Epithelial cell of proximal tubule (primary cell): ENCODE results near the gene HLCS. TPM values are rescaled to one million over a fixed set of nuclear protein-coding genes. Genes with fewer than 3 reads are reported as not detected.

Source experiments
- DNase-seq: peaks from one replicate; pipeline ENCODE4 v3.0.0-alpha.2; 2011; ENCODE audit warnings: low read depth
- H3K4me3 ChIP-seq: 2 replicates; pipeline ENCODE4 v1.5.1; 2011; ENCODE audit warnings: low read depth, mild to moderate bottlenecking, low read length
- total RNA-seq: library from RNA; depleted of rRNA; stranded (reverse); fragments of >200 nt; gene quantifications from 2 replicates; pipeline ENCODE4 v1.2.3, GENCODE V29; 2015
- TF ChIP-seq, protein P1 (sequence below): conservative IDR thresholded peaks from 2 replicates; pipeline ENCODE4 v1.5.1; 2012; ENCODE audit warnings: low read depth, mild to moderate bottlenecking, low read length

HLCS gene
- total RNA-seq, 1 donor from 2014 or later: 21.0 TPM

DNA sequence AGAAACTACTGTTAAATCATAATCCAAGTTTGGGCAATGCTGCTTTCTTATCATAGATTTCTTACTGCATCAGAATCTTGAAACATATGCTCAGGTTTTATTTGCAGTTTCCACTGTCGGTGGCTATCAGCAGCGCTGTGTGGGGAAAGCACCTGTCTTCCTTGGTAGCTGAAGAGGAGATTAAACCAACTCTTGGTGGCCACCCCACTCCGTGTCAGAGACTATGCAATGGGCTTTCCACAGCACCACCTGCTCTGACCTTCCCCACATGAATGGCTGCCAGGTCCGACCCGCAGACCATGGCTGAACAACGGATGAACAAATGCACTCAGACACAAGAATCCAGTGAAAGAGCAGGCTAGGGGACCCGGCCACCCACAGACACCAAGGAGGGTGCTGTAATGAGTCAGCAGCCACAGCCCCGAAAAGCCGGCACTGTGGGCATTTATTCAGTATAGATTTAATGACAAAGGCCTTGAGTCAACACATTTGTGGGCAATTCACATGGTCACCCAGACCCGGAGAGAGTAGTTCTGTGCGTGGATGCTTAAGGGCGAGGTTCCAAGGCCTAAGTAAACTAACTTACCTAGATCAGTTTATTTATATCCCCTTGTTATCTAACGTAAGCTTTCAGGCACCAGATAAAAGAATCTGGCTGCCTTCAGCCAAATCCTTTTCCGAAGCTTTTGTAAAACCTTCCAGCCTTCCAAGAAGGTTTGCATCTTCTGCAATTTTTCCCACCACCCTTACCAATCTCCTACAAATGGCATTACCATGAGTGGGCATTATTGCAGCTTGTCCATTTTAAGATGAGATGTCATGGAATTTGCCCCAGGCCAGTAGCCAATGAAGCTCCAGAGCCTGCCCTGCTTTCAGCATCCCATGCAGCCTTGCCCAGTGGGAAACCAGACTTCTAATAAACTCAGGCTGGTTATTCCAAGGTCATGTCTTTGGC, 82.7 kb downstream of the HLCS start:
- DNase-seq: no peak
- TF ChIP-seq, protein P1, sequence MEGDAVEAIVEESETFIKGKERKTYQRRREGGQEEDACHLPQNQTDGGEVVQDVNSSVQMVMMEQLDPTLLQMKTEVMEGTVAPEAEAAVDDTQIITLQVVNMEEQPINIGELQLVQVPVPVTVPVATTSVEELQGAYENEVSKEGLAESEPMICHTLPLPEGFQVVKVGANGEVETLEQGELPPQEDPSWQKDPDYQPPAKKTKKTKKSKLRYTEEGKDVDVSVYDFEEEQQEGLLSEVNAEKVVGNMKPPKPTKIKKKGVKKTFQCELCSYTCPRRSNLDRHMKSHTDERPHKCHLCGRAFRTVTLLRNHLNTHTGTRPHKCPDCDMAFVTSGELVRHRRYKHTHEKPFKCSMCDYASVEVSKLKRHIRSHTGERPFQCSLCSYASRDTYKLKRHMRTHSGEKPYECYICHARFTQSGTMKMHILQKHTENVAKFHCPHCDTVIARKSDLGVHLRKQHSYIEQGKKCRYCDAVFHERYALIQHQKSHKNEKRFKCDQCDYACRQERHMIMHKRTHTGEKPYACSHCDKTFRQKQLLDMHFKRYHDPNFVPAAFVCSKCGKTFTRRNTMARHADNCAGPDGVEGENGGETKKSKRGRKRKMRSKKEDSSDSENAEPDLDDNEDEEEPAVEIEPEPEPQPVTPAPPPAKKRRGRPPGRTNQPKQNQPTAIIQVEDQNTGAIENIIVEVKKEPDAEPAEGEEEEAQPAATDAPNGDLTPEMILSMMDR: no peak
- no peak overlapping the region for H3K4me3 ChIP-seq

DNA sequence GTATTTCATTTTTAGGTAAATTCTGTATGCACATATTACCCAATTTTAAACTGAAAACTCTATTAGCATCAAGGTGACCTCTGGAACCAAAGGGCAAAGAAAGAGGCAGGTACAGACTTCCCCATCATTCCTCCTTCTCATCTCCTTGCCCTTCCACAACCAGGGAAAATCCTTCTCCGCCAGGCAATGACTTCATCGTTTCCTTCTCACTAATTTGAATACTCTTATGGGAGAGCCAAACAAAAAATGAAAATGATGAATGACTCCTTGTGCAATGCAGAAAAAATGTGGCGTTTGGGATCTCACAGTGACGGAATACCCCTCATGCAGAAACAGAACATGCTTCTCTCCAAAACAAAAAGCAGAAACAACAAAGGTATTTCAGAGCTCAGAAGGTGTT, 83.7 kb downstream of the HLCS start:
- H3K4me3 ChIP-seq: no peak overlapping the region
- TF ChIP-seq, protein P1: no peak
- DNase-seq: no peak

DNA sequence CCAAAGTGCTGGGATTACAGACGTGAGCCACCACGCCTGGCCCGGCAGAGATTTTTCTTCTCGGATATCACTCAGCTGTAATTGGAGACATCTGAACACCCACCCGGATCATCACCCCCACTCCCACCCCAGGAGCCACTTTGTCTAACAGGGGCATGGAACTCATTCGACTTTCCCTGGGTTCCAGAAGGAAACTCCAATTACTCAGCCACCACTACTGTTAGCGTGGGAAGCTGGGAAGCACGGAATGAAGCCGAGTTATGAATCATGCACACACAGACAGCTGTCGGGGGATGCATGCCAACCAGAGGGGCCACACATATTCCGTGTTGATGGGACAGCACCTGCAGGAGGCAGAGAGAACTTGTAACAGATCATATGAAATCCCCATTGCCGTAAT, 85.2 kb downstream of the HLCS start:
- DNase-seq: no peak
- TF ChIP-seq, protein P1: no peak
- H3K4me3 ChIP-seq: no peak overlapping the region

DNA sequence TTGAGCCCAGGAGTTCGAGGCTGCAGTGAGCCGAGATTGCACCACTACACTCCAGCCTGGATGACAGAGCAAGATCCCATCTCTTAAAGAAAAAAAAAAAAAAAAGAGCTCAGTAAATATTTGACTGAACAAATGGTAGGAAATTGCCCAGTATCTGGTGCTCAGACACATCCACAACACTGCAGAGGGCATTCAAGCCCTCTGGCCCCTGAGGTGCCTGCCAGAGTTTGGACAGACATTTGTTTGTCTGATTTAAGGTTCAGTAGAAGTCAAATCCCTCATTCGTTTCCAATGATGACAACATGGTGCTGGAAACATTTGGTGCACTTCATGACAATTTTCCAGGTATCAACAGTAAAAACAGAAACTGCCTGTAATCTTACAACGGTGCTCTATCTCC, 86.6 kb downstream of the HLCS start:
- TF ChIP-seq, protein P1: no peak

DNA sequence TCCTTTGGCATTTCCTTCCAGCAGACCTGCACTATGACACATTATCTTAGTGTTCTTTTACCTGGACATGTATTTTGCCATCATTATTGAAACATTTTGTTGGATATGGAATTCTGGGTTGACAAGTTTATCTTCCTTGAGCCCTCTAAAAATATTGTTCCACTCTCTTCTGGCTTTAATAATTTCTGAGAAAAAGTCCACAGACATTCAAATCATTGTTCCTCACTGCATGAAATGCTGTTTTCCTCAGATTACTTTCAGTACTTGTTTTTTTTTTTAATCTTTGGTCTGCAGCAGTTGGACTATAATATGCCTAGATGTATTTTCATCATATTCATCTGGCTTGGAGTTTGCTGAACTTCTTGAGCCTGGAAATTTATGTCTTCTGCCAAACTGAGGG, 88.7 kb downstream of the HLCS start:
- no peak overlapping the region for H3K4me3 ChIP-seq
- TF ChIP-seq, protein P1: no peak
- no peak for DNase-seq

More for the DNA sequence above, 86.6 kb downstream of the HLCS start:
- H3K4me3 ChIP-seq: no peak overlapping the region
- no peak for DNase-seq

DNA sequence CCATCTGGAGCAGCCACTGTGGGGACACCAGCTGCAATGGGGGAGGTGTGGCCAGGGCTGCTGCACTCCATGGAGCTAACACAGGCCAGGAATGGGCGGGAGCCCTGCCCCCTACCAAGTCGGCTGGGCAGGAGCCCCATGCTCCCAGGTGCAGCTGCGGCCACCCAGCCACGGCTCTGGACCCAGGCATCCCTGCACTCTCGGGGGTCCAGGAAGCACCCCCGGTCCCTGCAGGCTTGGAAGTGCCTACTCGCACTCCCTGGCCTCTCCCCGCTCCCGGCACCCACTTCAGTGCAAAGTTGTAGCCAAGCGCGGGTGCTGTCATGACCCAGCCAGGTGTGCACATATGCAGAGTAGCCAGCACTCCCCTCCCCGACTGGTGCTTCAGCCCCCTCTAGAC, 91.8 kb downstream of the HLCS start:
- no peak for DNase-seq
- TF ChIP-seq, protein P1: no peak
- no peak overlapping the region for H3K4me3 ChIP-seq

DNA sequence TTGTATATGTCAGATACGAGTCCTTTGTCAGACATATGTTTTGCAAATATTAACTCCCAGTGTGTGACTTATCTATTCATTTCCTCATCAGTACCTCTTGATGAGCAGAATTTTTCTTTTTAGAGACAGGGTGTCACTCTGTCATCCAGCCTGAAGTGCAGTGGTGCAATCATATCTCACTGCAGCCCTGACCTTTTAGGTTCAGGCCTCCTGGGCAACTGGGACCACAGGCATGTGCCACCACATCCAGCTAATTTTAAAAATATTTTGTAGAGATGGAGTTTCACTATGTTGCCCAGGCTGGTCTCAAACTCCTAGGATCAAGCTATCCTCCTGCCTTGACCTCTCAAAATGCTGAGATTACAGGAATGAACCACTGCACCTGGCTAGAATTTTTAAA, 93.0 kb downstream of the HLCS start:
- DNase-seq: no peak
- H3K4me3 ChIP-seq: no peak overlapping the region
- TF ChIP-seq, protein P1: no peak
